COLO668 (cell line): ENCODE data around the gene EME2.

Source experiments
- DNase-seq: peaks from one replicate; lab custom pipeline; 2025; ENCODE audit not compliant: unreplicated experiment; lab: John Stamatoyannopoulos, UW

Gene EME2

GRCh38 chr16:1766231-1766630 is 6.4 kb upstream of the EME2 start:
- no peak for DNase-seq

GRCh38 chr16:1766701-1767100 is 5.9 kb upstream of the EME2 start:
- DNase-seq = no peak

- DNase-seq = no peak
Measured at GRCh38 chr16:1767116-1767994, 5.3 kb upstream of the EME2 start.

DNA sequence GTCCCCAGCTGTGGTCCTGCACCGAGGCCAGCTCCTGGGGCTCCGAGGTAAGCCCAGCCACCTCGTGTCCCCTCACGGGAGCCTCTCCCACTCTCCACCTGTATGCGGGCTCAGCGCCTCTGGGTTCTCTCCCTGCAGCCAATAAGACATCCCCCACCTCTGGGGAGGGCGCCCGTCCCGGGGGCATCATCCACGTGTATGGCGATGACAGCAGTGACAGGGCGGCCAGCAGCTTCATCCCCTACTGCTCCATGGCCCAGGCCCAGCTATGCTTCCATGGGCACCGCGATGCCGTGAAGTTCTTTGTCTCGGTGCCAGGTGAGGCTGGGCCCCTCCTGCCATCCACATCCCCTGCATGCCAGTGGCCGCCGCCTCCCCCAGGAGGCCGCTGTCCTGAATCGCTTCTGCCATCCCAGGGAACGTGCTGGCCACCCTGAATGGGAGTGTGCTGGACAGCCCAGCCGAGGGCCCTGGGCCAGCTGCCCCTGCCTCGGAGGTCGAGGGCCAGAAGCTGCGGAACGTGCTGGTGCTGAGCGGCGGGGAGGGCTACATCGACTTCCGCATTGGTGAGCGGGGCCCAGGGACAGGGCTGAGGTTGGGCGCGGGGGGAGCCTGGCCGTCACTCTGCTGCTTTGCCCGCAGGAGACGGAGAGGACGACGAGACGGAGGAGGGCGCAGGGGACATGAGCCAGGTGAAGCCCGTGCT is 4.4 kb upstream of the EME2 start:
- DNase-seq = no peak

DNA sequence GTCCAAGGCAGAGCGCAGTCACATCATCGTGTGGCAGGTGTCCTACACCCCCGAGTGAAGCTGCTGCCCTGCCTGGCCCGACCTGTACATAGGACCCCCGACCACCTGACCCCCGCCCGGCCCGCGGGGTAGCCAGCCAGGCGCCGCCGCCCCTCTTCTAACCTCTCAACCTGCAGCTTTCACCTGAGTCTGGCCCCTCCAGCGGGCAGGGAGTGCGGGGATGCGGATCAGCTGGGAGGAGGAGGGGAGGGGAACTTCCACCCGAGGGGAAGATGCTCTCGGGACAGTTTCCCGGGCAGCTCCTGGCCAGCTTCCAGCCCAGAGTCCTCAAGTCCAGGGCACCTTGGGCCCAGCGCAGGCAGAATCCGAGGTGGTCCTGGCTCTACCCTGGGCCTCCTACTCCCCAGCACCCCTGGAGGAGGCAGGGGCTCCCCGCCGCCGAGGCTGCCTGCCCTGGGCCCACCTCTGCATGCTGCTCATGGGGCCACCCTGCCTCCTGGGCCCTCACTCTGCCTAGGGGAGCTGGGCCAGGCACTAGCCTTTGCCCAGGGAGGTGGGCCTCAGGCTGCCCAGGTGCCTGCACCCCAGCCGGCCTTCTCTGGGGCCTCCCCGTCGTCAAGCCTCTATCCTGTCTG is 3.7 kb upstream of the EME2 start:
- no peak for DNase-seq

GRCh38 chr16:1769402-1770300 is 3.0 kb upstream of the EME2 start:
- DNase-seq = no peak

- peak; percentile 93 for DNase-seq
Measured at GRCh38 chr16:1770328-1771187, 2.1 kb upstream of the EME2 start.

DNA sequence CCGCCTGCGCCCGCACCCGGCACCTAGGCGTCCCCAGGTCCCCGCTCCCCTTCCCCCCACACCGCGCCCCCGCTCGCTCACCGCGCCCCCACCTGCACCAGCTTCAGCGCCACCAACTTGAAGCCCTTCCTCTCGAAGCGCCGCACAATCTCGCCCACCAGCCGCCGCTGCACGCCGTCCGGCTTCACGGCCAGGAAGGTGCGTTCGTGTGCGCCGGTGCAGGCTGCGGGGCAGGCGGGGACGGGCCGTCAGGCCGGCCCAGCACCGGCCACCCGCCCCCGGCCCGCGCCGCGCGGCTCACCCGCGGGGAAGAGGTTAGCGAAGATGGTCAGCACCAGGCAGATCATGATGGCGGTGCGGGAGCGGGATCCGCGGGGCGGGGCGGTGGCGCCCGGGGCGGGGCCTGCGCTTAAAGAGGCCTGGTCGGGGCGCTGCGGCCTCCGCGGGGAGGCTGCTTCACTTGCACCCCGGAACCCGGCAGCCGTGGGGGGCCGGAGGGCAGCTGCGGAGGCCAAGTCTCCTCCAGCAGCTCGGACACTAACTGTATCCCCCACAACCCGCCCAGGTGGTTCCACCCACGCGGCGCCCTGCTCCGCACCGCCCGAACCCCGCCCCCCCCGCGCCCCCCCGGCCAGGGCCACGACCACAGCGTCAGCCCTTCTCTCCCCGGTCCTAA is 1.3 kb upstream of the EME2 start, which contains the start of gene NME3:
Gene NME3 (minus strand): TSS at position 356 of the 676 bp plus-strand sequence. CDS start 9 bp downstream, at position 347.
- DNase-seq = peak; percentile 75

- no peak for DNase-seq
Measured at GRCh38 chr16:1771864-1772361, 697 bp upstream of the EME2 start.

- DNase-seq = peak; percentile 93
Measured at GRCh38 chr16:1772908-1773702, 495 bp downstream of the EME2 start, which contains the start of gene MRPS34. MRPS34 (minus strand) TSS chr16:1773134; CDS start chr16:1773119, 15 bp downstream.

DNA sequence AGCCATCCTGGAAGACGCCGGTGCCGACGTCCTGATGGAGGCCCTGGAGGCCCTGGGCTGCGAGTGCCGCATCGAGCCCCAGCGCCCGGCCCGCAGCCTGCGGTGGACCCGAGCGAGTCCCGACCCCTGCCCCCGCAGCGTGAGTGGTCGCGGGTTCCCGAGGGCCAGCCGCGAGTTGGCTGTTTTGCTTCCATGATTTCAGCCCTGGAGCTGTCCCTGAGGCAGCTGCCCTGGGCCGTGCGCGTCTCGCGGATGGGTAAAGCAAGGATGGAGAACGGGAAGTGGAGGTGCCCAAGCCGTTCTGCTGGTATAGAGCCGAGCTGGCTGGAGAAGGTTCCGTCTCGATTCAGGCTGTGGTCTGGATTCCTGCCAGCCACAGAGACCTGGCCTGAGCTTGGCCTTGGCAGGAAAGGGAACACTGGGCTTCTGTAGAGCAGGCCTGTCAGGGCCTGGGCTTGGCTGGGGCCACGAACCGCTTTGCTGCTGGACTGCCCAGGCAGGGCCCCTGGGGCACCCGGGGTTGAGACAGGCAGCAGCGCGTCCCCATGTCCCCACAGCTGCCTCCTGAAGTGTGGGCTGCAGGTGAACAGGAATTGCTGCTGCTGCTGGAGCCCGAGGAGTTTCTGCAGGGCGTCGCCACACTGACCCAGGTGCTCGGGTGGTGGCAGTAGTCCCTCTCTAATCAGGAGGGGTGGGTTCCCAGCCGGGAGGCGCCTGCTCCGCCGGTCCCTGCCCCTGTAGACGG is 1.3 kb downstream of the EME2 start:
- DNase-seq = peak; percentile 45

- DNase-seq = no peak
Measured at GRCh38 chr16:1774448-1774780, 1.8 kb downstream of the EME2 start.

DNA sequence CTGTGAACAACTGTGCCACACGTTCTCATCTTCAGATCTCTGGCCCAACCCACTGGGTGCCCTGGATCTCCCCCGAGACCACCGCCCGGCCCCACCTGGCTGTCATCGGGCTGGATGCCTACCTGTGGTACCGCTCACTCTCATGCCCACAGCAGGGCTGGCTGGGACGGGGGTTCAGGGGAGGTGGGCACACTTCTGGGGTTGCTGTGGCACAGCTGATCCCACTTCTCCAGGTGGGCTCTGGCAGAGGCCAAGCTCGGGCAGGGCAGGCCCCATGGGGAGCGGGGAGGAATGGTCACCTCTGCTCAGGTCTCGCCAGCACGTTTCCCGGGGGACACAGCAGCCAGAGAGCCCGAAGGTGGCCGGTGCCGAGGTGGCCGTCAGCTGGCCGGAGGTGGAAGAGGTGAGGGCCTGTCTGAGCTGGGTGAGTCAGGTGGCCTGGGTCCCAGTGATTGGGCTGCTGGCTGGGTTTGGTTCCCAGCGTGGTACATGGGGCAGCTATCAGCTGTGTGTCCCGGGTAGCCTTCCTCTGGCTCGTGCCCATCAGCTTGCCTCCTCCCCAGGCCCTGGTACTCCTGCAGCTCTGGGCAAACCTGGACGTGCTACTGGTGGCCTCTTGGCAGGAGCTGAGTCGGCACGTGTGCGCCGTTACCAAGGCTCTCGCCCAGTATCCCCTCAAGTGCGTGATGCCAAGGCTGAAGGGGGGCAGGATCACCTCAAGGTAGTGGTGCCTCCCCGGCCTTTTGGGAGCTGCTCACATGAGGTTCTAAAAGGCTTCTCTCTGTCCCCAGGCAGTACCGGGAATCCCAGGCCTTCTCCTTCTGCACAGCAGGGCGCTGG is 2.6 kb downstream of the EME2 start:
- DNase-seq = no peak

- no peak for DNase-seq
Measured at GRCh38 chr16:1775846-1776671, 3.4 kb downstream of the EME2 start.

DNA sequence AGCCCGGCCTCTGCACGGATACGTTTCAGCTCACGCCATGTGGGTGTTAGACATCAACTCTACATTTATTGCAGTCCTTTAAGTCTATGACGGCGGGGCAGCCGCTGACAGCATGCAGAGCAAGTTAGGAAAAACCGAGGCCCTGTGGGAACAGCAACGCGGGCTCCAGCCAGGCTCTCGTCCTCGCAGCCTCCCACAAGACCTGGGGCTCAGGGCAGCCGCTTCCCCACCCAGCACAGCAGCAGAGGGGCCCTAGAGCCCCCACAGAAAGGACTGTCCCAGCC is 4.0 kb downstream of the EME2 start:
- no peak for DNase-seq

GRCh38 chr16:1776991-1777374 is 4.4 kb downstream of the EME2 start:
- no peak for DNase-seq
